ENCODE measurements around the gene NIN.
"Not testable (repeated sequence)": the region's sequence is repeated elsewhere in the genome, so short reads cannot be mapped to it uniquely, and the experiment has no call there.

The NIN gene

DNA sequence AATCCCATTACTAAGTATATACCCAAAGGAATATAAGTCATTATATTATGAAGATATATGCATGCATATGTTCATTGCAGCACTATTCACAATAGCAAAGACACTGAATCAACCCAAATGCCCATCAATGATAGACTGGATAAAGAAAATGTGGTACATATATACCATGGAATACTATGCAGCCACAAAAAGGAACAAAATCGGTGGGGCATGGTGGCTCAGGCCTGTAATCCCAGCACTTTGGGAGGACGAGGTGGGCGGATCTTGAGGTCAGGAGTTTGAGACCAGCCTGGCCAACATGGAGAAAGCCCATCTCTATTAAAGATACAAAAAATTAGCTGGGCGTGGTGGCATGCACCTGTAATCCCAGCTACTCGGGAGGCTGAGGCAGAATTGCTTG lies 15.4 kb downstream of the NIN start:
- DNase-seq: not testable (repeated sequence)

GRCh38 chr14:50815058-50815457 lies 15.9 kb downstream of the NIN start:
- DNase-seq: not testable (repeated sequence)

- DNase-seq: no peak
Observed at GRCh38 chr14:50814161-50814560, 16.8 kb downstream of the NIN start.

- DNase-seq: no peak
Observed at GRCh38 chr14:50813544-50813863, 17.5 kb downstream of the NIN start.

- DNase-seq: no peak
Observed at GRCh38 chr14:50812856-50813543, 18.0 kb downstream of the NIN start.

DNA sequence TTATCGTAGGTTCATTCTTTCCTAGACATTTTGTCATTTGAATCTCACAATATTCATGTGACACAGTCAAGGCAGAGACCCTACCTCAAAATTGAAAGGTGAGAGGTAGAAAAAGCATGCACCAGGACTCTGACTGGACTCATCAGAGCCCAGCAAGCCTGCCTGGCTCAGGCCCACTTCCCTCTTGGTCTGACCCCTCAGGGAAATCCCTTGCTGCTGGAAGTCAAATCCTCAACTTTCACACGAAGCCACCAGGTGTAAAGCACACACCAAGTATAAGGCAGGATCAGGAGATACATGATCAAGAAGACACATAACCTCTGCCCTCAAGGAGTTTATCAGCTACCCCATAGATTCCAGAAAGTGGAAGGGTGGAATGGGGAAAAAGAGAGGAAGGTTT lies 18.8 kb downstream of the NIN start:
- DNase-seq: no peak

GRCh38 chr14:50808053-50808452 lies 22.9 kb downstream of the NIN start:
- no peak for DNase-seq

DNA sequence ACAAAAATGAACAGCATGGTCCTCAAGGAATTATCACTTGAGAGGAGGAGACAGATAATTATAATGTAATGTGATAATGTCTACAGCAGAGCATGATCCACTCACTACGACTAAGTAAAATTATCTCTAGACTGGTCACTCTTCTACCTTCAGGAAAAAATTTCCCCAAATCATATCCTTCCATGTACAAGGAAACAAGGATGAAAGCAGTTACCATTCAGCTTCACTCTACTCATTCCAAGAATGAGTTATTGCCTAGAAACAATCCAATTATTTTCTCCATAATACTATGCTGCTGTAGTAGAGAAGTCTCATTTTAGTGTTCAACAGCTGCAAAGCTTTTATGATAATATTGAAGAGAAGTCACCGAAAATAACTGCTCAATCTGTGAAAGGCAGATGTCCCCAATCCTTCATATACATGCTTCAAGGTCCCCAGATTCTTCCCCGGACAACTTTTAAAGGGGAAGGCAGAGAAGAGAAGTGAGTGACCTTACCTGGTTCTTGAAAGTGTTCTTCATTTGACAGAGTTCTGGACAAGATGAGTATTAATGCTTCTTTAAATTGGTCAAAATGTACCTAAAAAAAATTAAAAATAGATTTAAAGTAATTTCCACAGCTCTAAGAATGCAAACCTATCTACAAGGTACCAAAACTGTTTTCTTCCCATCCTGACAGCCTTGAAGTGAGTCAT lies 24.6 kb downstream of the NIN start:
- DNase-seq: no peak

DNA sequence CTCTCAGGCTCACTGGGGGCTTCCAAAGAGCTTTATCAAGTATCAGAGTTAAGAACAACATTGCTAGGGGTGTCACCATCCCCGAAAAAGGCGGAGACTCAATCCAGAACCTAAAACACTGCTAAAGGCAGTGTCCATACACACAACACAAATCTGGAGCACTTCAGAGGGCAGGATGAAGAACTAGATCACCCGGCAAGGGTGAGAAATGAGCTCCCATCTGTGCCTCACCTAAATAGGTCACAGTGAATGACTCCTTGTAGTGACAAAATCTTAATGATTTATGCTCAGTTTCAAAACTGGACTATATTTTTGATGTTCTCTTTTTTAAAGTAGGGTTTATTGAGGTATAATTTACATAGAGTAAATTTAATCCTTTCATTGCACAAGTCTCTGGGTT lies 25.6 kb downstream of the NIN start:
- no peak for DNase-seq

DNA sequence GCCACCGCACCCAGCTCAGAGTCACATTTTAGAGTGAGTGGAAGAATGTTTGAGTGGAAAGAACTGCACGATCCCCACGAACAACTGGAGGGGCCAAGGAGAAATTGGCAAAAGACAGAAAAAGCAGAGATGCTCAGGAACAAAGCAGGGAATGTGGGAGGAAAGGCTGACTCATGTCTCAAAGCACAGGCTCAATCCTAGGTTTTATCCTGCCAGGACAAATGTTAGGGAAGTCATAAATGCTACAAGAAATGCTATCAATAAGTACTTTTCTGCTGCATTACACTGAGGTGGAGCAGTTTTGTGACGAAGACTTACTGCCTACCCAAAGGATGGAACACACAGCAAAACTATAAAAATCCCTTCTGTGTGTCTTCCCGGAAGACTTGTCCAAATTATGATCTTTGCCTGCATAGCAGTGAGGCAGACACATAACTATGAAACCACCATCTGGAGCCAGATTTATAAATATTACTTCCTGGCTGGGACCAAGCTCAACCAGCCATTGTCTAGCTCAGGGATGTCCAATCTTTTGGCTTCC lies 26.7 kb downstream of the NIN start:
- DNase-seq: no peak

GRCh38 chr14:50801706-50802105 lies 29.3 kb downstream of the NIN start:
- no peak for DNase-seq

DNA sequence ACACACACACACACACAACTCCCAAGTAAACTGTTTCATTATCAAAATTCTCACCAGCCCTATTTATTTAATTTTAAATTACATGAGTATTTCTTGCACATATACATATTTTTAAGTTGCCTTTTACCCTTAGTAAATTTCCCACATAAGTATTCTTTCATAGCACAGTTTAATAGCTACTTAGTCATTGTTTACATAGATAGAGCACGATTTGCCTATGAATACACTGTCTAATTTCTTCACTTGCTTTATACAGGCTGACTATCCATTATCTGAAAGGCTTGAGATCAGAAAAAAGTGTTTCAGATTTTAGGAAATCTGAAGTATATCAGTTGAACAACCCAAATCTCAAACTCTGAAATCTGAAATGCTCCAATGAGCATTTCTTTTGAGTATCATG lies 30.9 kb downstream of the NIN start:
- no peak for DNase-seq

DNA sequence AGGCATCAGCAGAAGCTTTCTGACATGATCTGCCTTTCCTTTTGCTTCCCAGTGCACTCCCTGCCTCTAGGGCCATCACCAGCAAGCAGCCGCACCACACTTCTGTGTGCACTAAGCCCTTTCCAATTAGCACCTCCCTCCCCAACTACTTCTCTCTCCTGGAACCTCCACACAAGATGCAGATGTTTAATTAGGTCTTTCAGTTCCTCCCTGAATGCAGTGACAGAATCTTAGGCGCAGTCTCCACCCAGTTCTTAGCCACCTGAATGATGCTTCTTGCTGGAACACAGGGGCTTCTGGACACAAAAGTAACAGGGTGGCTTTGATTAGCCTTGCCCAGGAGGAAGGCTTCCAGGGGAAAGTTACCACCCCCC lies 32.9 kb downstream of the NIN start:
- DNase-seq: no peak

GRCh38 chr14:50797250-50798047 lies 33.5 kb downstream of the NIN start:
- no peak for DNase-seq

DNA sequence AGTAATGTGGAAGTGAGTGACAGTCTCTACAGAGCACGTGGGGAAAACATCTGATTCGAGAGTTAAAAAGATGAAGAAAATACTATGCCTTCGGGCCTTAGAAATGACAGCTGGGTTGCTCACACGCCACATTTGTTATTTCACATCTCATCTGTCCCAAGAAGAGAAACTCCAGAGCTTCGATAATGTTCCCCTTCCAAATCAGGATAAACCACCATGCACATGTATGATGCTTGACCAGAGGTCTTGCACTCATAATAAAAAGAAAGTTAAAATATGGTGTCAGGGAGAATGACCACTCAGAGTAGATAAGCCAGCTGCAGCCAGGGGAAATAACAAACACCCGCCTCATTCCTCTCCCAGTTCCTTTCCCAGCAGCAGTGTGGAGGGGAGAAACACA lies 34.6 kb downstream of the NIN start:
- DNase-seq: no peak

DNA sequence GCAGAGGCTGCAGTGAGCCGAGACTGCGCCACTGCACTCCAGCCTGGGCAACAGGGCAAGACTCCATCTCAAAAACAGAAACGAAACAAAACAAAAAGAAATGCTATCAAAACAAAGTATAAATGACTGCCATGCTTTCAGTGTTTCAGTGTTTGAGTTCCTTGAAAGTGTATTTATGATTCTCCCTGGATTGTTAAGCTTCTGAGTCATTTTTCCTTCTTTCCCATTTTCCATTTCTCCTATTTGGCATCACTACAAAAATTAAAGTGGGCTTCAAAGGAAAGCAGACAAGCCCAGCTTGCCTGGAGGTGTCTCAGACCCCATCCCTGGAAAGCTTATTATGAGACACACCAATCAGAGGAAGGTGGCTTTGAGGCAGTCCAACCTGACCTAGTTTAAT lies 35.1 kb downstream of the NIN start:
- no peak for DNase-seq

- DNase-seq: no peak
Observed at GRCh38 chr14:50795142-50795541, 35.8 kb downstream of the NIN start.

DNA sequence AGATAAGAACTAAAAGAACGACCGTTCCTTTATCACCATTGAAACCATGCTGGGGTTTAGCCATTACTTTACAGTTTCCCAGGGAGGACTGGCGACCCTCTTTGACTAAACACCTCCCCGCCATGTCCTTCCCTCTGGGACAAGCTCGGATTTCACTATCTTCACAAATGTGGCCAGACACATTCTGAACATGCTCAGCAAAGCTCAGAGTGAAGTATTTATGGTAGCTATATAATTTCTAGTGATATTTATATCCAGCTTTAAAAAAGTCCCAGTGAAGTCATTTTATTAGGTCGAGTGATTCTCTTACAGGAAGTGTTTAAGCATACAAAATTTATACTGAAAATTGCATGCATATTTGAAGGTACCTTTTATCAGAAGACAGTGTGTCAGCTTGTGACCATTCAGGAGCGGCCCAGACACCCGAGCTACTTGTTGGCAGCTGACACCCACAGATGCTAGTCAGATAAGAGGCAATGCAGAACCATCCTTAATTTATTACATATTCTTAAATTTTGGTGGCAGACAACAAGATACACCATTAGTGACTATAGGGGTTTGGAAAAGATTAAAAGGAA lies 36.8 kb downstream of the NIN start:
- DNase-seq: no peak

DNA sequence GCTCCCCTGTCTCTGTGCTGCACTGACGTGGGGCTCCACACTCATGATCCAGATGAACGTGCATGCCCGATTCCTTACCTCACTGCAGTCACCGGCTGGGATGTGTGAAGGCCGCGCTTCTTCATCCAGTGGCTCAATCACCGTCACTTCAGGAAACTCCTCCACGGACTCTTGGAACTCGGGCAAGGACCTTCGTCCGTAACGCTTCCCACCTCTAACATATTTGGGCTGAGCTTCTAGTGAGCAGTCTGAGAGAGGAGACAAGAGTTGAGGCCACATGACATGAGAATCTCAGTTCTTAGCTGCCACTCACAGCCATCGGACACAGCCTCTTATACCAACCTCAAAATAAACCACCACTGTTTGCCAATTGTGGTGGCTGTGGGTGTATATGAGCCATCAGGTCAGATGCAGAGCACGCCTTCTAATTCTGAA lies 38.3 kb downstream of the NIN start:
- no peak for DNase-seq

DNA sequence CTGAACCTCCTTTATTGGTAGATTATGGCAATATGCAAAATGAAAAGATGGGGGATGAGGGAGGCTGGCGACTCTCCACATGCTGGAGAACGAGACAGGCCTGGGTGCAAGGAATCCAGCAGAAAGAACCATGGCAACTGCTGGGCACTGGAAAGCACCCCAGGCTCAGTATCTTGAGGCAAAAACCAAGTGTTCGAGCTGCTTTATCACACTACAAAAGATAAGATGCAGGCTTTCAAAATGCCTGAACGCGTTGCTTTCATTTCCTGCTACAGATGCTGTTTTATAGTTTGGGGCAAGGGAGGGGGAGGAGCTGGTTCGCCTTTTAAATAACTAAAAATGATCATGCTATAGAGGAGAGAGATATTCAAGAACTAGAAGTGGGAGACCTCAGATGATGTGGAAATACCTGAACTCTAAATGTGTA lies 38.9 kb downstream of the NIN start:
- no peak for DNase-seq

DNA sequence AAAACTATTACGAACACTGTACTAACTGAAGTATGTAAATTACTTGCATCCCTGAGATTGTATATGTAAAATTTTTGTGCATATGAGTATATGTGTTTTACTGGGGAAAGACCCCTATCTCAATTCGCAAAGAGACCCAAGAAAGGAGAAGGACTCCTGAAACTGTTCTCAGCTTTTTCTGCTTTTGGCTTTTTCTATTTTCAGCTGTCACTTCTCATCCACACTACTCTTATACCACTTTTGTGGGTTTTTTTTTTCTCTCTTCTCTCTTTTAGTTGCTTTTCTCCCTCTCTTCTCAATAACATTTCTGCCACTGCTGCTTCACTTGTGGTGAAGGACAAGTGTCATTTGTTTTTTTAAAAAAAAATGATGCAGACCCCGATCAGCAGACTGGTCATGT lies 39.8 kb downstream of the NIN start:
- no peak for DNase-seq

DNA sequence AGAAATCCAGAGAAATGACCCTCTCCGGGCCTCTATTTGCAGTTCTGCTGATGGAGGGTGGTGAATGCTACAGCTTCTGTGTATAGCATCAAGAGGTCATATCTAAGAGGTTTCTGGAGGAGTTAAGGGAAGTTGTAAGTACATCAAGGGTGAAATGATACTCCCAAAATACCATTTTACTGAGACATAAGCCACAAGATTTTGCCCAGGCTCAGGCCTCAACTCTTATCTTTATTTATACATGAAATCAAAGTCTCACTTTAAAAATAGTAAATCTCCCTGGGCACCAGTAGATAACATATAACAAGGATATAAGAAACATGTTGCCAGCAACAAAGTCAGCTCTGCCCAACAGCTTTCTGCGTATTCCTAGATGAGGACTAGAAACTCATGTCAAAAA lies 40.4 kb downstream of the NIN start:
- no peak for DNase-seq

DNA sequence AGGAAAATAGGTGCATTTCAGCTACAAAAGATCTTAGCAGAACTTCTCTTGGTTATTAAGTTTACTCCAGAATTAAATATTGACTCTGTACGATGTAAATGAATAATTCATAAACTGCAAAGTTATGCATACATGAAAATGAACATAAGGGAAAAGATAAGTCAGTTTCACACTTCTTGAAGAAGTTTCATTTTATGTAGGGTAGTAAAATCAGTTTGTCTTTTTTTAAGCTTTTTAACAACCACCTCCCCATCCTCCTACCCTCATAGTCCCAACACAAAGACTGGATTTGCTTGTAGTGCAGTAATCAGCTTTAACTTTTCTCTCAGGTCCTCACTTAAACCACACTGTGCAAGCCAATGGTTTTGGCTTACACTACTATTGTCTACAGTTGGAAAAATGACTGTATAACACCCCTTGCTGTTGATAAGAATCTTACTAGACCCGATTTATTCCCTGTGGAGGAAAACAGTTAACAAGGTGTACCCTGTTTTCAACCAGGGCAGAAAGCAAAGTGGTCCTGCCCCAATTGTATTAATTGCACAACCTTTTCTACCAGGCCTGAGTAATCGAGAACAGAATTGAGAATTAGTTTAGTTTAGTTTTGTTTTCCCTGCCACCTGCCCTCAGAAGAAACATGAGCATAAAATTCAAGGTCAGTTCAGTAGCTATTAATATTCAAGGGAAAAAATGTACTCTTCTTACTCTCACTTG lies 44.1 kb downstream of the NIN start:
- DNase-seq: no peak

Data from stimulated activated CD4-positive, alpha-beta T cell treated with anti-CD3 and anti-CD28 coated beads, Interleukin-4, amount 100 ng/mL, for 1 hour (primary cell).